K562 (cell line): ENCODE results near the gene NDUFS3. TPM values are rescaled to one million over a fixed set of nuclear protein-coding genes. Genes with fewer than 3 reads are reported as not detected.

Experiments used
- ESRRA ChIP-seq: fragments of 450-650 bp; IDR thresholded peaks from 2 replicates; pipeline ENCODE4 v1.6.1; 2014; ENCODE audit warnings: low read depth, mild to moderate bottlenecking, moderate library complexity, borderline replicate concordance
- ETV5 ChIP-seq: sonication (generic); formaldehyde crosslinking; IDR thresholded peaks from 2 replicates; pipeline ENCODE4 v1.4.0; 2020; ENCODE audit warnings: low read depth, mild to moderate bottlenecking, missing genetic modification reagents
- HDAC3 ChIP-seq: fragments of 450-650 bp; IDR thresholded peaks from 2 replicates; pipeline ENCODE4 v1.6.1; 2018; ENCODE audit warnings: borderline replicate concordance, mild to moderate bottlenecking, moderate library complexity; ENCODE audit not compliant: partially characterized antibody
- HMGXB4 ChIP-seq: sonication (generic); formaldehyde crosslinking; IDR thresholded peaks from 2 replicates; pipeline ENCODE4 v1.8.1; 2023; ENCODE audit warnings: mild to moderate bottlenecking, missing genetic modification reagents
- MXD1 ChIP-seq: fragments of 250-450 bp; sonication (Bioruptor Pico); IDR thresholded peaks from 2 replicates; pipeline ENCODE4 v1.8.0; 2021; ENCODE audit warnings: borderline replicate concordance, mild to moderate bottlenecking, moderate library complexity; ENCODE audit not compliant: poor library complexity, severe bottlenecking
- RREB1 ChIP-seq: fragments of 250-450 bp; sonication (Bioruptor Pico); IDR thresholded peaks from 2 replicates; pipeline ENCODE4 v1.4.0; 2020
- SMAD2 ChIP-seq: fragments of 150-350 bp; IDR thresholded peaks from 2 replicates; pipeline ENCODE4 v1.6.1; 2014; ENCODE audit warnings: low read depth, mild to moderate bottlenecking, low read length
- ZFX ChIP-seq: sonication (generic); formaldehyde crosslinking; IDR thresholded peaks from 2 replicates; pipeline ENCODE4 v1.8.0; 2022; ENCODE audit warnings: mild to moderate bottlenecking, missing genetic modification reagents, moderate library complexity
- ZNF184 ChIP-seq: sonication (generic); formaldehyde crosslinking; IDR thresholded peaks from 2 replicates; pipeline ENCODE4 v1.5.0; 2020; ENCODE audit warnings: missing genetic modification reagents
- ZNF253 ChIP-seq: fragments of 250-450 bp; sonication (Bioruptor Pico); conservative IDR thresholded peaks from 2 replicates; pipeline ENCODE4 v1.6.1; 2021; ENCODE audit warnings: mild to moderate bottlenecking
- ZNF263 ChIP-seq: sonication (generic); formaldehyde crosslinking; IDR thresholded peaks from 2 replicates; pipeline ENCODE4 v1.8.0; 2022; ENCODE audit warnings: mild to moderate bottlenecking, missing genetic modification reagents, borderline replicate concordance
- ZNF592 ChIP-seq: fragments of 450-650 bp; IDR thresholded peaks from 2 replicates; pipeline ENCODE4 v1.6.1; 2017; ENCODE audit warnings: antibody characterized with exemption, mild to moderate bottlenecking
- ZNF785 ChIP-seq: fragments of 250-450 bp; sonication (Bioruptor Pico); IDR thresholded peaks from 2 replicates; pipeline ENCODE4 v1.4.0; 2020; ENCODE audit warnings: mild to moderate bottlenecking
- polyA plus RNA-seq, 8 experiments: library from polyadenylated mRNA; depleted of rRNA in 4 of 8; stranded (reverse) in 5 of 8; unstranded in 3 of 8; fragments of >200 nt; fragmentation: Nextera tagmentation in 2 of 8; fragmentation: Illumina TruSeq in 1 of 8; extraction: Ambion mirVana in 2 of 8; extraction: Trizol in 1 of 8; gene quantifications; 2 replicates each; pipeline versions ENCODE4 v1.2.1 to v1.2.3, GENCODE V29; 2011 to 2014; ENCODE audit warnings: inconsistent platforms in 1 of 8, missing spikeins in 1 of 8
- total RNA-seq, 7 experiments: library from RNA; depleted of rRNA in 6 of 7; stranded (reverse); fragments of >200 nt in 6 of 7; fragmentation: Illumina TruSeq in 2 of 7; extraction: Trizol in 2 of 7; gene quantifications; 2 replicates each; pipeline versions ENCODE4 v1.2.1 to v1.2.3, GENCODE V29; 2011 to 2021; ENCODE audit warnings: low replicate concordance in 1 of 7

NDUFS3 gene
- total and polyA plus RNA-seq, 9 of the 15 experiments (the other 6 are each of a cell fraction or from before 2014, with no cell fraction given), result 38.7 to 341 (median 194) TPM

GRCh38 chr11:47552566-47553405 is 26.1 kb upstream of the NDUFS3 start, which contains the start of gene CELF1 (continued):
- TF ChIP-seq RREB1 (no peak), ETV5 (CRISPR knock-in tag) (peak; percentile 70), ZNF785 (CRISPR knock-in tag) (no peak), SMAD2 (no peak), ZNF592 (0 out of 2 replicates have a peak, but pooled peaks have one; percentile 38), ESRRA (peak; percentile 71; the same call in 1 of the 2 replicates), ZNF253 (CRISPR knock-in tag) (no peak), ZNF184 (no peak), HMGXB4 (CRISPR knock-in tag) (peak; percentile 47), MXD1 (CRISPR knock-in tag) (no peak), HDAC3 (no peak), ZNF263 (CRISPR knock-in tag) (no peak; the same call in 1 of the 2 replicates), ZFX (CRISPR knock-in tag) (peak; percentile 83)
